ENCODE data around the gene NLRX1.

DNA sequence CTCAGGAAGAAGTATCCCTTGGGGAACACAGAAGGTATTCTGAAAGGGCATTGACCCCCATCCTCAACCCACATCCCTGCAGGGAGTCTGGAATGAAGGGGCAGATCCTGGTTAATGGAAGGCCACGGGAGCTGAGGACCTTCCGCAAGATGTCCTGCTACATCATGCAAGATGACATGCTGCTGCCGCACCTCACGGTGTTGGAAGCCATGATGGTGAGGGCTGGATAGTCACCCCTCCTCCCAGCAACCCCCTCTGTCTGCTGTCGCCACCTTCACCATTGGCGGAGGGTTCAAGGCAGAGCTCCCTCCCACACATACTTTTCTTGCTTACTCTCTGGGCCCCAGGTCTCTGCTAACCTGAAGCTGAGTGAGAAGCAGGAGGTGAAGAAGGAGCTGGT lies 14.3 kb upstream of the NLRX1 start:
- TF ChIP-seq ZNF274 (IDR thresholded peaks at IDR 0.05; ENCODE audit: low read depth, low read length): no peak
- no peak for TF ChIP-seq POLR2AphosphoS5 (IDR thresholded peaks at IDR 0.05; ENCODE audit: low read depth, low read length)
- TF ChIP-seq, protein P1, sequence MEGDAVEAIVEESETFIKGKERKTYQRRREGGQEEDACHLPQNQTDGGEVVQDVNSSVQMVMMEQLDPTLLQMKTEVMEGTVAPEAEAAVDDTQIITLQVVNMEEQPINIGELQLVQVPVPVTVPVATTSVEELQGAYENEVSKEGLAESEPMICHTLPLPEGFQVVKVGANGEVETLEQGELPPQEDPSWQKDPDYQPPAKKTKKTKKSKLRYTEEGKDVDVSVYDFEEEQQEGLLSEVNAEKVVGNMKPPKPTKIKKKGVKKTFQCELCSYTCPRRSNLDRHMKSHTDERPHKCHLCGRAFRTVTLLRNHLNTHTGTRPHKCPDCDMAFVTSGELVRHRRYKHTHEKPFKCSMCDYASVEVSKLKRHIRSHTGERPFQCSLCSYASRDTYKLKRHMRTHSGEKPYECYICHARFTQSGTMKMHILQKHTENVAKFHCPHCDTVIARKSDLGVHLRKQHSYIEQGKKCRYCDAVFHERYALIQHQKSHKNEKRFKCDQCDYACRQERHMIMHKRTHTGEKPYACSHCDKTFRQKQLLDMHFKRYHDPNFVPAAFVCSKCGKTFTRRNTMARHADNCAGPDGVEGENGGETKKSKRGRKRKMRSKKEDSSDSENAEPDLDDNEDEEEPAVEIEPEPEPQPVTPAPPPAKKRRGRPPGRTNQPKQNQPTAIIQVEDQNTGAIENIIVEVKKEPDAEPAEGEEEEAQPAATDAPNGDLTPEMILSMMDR (IDR thresholded peaks at IDR 0.05 in 2 of 3, conservative IDR thresholded peaks at IDR 0.05 in 1 of 3; ENCODE audit: borderline replicate concordance in 1 of 3, insufficient read depth in 1 of 3, low read depth in 2 of 3, low read length in 2 of 3): no peak
- TF ChIP-seq POLR2A (IDR thresholded peaks at IDR 0.05; ENCODE audit: borderline replicate concordance, extremely low read depth, insufficient read depth, insufficient read length): no peak
- TF ChIP-seq EZH2 (IDR thresholded peaks at IDR 0.05): no peak
- TF ChIP-seq, protein P2, sequence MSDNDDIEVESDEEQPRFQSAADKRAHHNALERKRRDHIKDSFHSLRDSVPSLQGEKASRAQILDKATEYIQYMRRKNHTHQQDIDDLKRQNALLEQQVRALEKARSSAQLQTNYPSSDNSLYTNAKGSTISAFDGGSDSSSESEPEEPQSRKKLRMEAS (IDR thresholded peaks at IDR 0.05): no peak
- no peak for TF ChIP-seq SP1 (IDR thresholded peaks at IDR 0.05; ENCODE audit: low read depth)
- TF ChIP-seq, protein P3, sequence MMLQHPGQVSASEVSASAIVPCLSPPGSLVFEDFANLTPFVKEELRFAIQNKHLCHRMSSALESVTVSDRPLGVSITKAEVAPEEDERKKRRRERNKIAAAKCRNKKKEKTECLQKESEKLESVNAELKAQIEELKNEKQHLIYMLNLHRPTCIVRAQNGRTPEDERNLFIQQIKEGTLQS (IDR thresholded peaks at IDR 0.05): no peak

All from HCT116 (cell line).